ENCODE results near the gene TMEM147.

The TMEM147 gene, protein sequence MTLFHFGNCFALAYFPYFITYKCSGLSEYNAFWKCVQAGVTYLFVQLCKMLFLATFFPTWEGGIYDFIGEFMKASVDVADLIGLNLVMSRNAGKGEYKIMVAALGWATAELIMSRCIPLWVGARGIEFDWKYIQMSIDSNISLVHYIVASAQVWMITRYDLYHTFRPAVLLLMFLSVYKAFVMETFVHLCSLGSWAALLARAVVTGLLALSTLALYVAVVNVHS

DNA sequence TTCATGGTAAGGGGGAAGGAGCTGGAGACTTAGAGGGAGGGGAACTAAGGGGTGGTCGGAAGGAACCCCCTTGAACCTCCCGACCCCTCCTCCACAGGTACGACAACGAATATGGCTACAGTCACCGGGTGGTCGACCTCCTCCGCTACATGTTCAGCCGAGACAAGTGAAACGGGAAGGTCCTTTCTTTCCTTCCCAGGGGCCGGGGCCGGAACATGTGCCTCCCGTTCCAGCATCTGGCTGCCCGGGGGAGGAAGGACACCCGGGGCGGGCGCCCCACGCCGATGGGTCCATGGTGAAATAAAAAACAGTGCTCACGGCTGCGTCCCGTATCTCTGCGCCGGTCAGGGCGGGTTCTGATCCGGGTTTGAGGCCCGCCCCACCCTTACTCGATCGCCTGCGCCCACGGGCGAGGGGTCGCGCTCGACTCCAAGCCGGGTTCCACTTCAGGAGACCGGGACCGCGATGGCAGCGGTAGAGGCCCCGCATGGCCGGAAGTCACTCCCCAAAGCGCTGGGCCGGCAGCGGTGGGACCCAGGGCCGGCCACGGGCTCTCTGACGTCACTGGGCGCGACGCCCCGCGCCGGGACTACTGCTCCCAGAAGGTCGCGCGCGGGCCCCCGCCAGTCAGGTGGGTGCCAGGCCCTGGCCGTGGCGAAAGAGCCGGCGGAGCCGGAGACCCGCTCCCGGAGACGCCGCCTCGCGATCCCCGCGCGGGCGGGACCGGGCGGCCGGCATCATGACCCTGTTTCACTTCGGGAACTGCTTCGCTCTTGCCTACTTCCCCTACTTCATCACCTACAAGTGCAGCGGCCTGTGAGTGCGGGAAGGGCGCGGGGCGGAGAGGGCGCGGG is at the start of gene TMEM147:
TSS of gene TMEM147 (plus strand) at position 626 of the 854 bp plus-strand sequence. CDS start at position 740, 114 bp downstream.
- peak within 1 kb of the TSS; percentile 92 for H3K4me3 ChIP-seq (ENCODE audit: low read depth, low read length)
- DNase-seq (ENCODE audit: low read depth, low spot score), result peak; percentile 89
- TF ChIP-seq, protein P1, sequence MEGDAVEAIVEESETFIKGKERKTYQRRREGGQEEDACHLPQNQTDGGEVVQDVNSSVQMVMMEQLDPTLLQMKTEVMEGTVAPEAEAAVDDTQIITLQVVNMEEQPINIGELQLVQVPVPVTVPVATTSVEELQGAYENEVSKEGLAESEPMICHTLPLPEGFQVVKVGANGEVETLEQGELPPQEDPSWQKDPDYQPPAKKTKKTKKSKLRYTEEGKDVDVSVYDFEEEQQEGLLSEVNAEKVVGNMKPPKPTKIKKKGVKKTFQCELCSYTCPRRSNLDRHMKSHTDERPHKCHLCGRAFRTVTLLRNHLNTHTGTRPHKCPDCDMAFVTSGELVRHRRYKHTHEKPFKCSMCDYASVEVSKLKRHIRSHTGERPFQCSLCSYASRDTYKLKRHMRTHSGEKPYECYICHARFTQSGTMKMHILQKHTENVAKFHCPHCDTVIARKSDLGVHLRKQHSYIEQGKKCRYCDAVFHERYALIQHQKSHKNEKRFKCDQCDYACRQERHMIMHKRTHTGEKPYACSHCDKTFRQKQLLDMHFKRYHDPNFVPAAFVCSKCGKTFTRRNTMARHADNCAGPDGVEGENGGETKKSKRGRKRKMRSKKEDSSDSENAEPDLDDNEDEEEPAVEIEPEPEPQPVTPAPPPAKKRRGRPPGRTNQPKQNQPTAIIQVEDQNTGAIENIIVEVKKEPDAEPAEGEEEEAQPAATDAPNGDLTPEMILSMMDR (IDR thresholded peaks at IDR 0.05; ENCODE audit: low read depth, low read length), result no peak
- in situ Hi-C loops (cut with HindIII; ENCODE audit: low sequenced_read_pairs), result no loop called here

DNA sequence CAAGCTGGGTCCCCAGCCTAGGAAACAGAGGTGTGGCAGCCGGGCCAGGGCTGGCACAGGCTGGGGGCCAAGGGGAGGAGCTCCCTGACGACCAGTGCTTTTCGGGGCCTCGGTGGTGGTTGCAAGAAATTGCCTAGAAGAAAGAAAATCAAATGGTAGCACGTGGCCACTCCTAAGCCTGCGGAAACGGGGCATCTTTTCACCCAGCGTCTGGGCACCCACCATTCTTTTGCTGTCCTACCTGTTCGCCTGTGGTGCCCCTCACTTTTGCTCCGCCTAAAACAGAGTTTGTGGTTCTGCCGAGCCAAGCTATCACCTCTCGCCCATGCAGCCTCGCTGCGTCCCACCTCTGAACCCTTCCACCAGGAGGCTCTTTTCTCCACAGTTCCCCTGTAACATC is 48.0 kb upstream of the TMEM147 start:
- in situ Hi-C loops (cut with HindIII; ENCODE audit: low sequenced_read_pairs), result no loop called here
- TF ChIP-seq, protein P1 (IDR thresholded peaks at IDR 0.05; ENCODE audit: low read depth, low read length), result no peak
- no peak for DNase-seq (ENCODE audit: low read depth, low spot score)
- no peak overlapping the region for H3K4me3 ChIP-seq (ENCODE audit: low read depth, low read length)

DNA sequence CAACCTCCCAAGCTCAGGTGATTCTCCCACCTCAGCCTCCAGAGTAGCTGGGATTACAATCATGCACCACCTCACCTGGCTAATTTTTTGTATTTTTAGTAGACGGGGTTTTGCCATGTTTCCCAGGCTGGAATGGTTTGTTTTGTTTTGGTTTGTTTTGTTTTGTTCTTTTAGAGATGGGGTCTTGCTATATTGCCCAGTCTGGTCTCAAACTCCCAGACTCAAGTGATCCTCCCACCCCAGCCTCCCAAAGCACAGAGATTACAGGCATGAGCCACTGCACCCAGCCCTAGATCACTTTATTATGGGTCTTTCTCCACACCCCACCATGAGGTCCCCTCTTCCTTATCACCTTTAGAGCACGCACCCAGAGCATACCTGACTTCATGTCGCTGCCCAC is 47.2 kb upstream of the TMEM147 start:
- in situ Hi-C loops (cut with HindIII; ENCODE audit: low sequenced_read_pairs), result no loop called here
- no peak overlapping the region for H3K4me3 ChIP-seq (ENCODE audit: low read depth, low read length)
- TF ChIP-seq, protein P1 (IDR thresholded peaks at IDR 0.05; ENCODE audit: low read depth, low read length), result no peak
- no peak for DNase-seq (ENCODE audit: low read depth, low spot score)

DNA sequence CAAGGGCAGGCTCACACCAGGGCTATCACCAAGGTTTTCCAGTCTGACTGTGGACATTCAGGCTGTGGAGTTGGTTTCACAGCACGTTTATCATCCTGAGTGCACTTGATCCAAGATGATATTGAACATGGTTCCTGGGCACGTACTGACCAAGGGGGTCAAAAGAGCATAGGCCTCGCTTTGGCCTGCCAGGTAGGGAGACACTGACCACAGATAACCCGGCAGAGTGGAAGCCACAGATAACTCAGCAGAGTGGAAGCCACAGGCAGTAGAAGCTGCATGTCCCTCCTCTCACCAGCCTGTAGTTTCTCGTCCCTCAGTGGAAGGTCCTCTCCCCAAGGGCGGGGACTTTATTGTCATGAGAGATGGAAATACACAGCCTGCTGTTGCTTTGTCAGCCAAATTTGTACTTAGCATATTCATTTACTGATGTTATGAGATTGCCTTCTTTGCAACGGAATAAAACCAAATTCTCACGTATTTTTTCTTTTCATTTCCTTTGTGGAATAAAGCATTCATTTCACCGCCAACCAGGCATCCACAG is 46.4 kb upstream of the TMEM147 start:
- H3K4me3 ChIP-seq (ENCODE audit: low read depth, low read length), result no peak overlapping the region
- TF ChIP-seq, protein P1 (IDR thresholded peaks at IDR 0.05; ENCODE audit: low read depth, low read length), result no peak
- in situ Hi-C loops (cut with HindIII; ENCODE audit: low sequenced_read_pairs), result no loop called here
- no peak for DNase-seq (ENCODE audit: low read depth, low spot score)

DNA sequence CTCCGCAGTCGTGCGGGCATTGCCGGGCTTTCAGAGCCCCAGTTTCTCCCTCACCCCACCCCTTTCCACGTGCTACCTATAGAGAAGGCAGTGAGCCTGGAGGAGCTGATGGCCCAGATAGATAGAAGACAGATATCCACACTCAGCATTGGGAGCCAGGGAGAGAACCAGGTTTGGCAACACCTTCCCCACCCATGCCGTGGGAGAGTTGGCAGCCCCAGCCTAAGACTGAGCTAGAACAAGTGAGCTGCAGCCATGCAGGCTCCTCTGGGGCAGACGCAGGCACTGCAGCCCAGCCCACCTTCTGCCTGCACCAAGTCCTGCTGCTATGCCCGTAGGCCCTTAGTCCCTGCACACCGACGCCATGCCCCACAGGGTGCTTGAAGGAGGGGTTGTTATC is 44.8 kb upstream of the TMEM147 start:
- H3K4me3 ChIP-seq (ENCODE audit: low read depth, low read length), result no peak overlapping the region
- DNase-seq (ENCODE audit: low read depth, low spot score), result no peak
- in situ Hi-C loops (cut with HindIII; ENCODE audit: low sequenced_read_pairs), result no loop called here
- TF ChIP-seq, protein P1 (IDR thresholded peaks at IDR 0.05; ENCODE audit: low read depth, low read length), result no peak

DNA sequence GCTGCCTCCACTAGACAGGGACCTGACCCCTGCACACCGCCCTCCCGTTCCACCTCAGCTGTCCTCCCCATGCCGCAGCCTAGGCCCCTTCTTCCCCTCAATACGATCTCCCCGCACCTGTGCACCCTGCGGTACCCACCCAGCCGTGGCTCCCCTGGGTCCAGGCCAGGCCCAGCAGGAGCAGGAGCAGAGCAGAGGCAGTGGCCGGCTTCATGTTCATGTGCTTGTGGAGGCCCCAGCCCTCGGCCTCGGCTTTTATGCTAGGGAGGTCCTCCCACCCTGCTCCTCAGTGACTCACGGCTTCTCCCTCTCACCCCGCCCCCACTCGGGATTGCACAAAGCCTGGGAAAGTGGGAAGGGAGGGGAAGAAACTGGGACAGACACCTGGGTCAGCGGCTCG is 43.7 kb upstream of the TMEM147 start:
- TF ChIP-seq, protein P1 (IDR thresholded peaks at IDR 0.05; ENCODE audit: low read depth, low read length), result no peak
- in situ Hi-C loops (cut with HindIII; ENCODE audit: low sequenced_read_pairs), result no loop called here
- no peak overlapping the region for H3K4me3 ChIP-seq (ENCODE audit: low read depth, low read length)
- no peak for DNase-seq (ENCODE audit: low read depth, low spot score)
